Coronary artery (tissue), 2 donors: Measurements from ENCODE around the gene RRP8.

Experiments
- DNase-seq: peaks from one replicate; pipeline ENCODE4 v3.0.0-alpha.2; 2017; ENCODE audit warnings: low spot score
- H3K27ac ChIP-seq, 2 donors: fragments of 200-600 bp; sonication (generic); one replicate each; pipeline ENCODE4 v1.5.1; 2016 to 2019
- H3K4me3 ChIP-seq: fragments of 200-600 bp; sonication (generic); 2 replicates; pipeline ENCODE4 v1.5.1; 2016; ENCODE audit warnings: mild to moderate bottlenecking, moderate library complexity
- CTCF ChIP-seq: fragments of 200-600 bp; sonication (generic); IDR thresholded peaks from one replicate; pipeline ENCODE4 v1.5.1; 2019; ENCODE audit warnings: antibody characterized with exemption

Gene RRP8

GRCh38 chr11:6599881-6600390 lies 3.5 kb downstream of the RRP8 start:
- no peak for TF ChIP-seq CTCF
- Histone ChIP-seq H3K4me3 (no peak overlapping the region), H3K27ac (no peak overlapping the region)
- DNase-seq, result peak; percentile 52

- H3K27ac ChIP-seq, result no peak overlapping the region
- no peak for TF ChIP-seq CTCF
- DNase-seq, result peak; percentile 38
These were observed 4.0 kb downstream of the RRP8 start for GRCh38 chr11:6599449-6599848.

GRCh38 chr11:6598555-6598954 lies 4.9 kb downstream of the RRP8 start:
- DNase-seq, result no peak
- Histone ChIP-seq H3K4me3 (no peak overlapping the region), H3K27ac (peak overlapping the region; percentile 52 to 70)
- TF ChIP-seq CTCF, result no peak

More at GRCh38 chr11:6599449-6599848, 4.0 kb downstream of the RRP8 start:
- H3K4me3 ChIP-seq, result no peak overlapping the region

GRCh38 chr11:6596239-6596877 lies 7.1 kb downstream of the RRP8 start:
- peak; percentile 22 for DNase-seq
- H3K4me3 ChIP-seq, result no peak overlapping the region
- no peak for TF ChIP-seq CTCF
- H3K27ac ChIP-seq, result peak overlapping the region; percentile 70 to 79

- no peak for TF ChIP-seq CTCF
- peak; percentile 33 for DNase-seq
- H3K27ac ChIP-seq, result no peak overlapping the region
- H3K4me3 ChIP-seq, result no peak overlapping the region
These were observed 9.2 kb downstream of the RRP8 start for GRCh38 chr11:6594142-6594768.

GRCh38 chr11:6588018-6588417 lies 15.4 kb downstream of the RRP8 start:
- H3K27ac ChIP-seq, result peak overlapping the region; percentile 47 to 68
- no peak for TF ChIP-seq CTCF
- H3K4me3 ChIP-seq, result no peak overlapping the region
- DNase-seq, result no peak

GRCh38 chr11:6587360-6587953 lies 16.0 kb downstream of the RRP8 start:
- peak; percentile 71 for DNase-seq
- Histone ChIP-seq H3K4me3 (no peak overlapping the region), H3K27ac (peak overlapping the region; percentile 47 to 68)
- TF ChIP-seq CTCF, result no peak
